Breast epithelium (tissue), 4 donors: Measurements from ENCODE around the gene SAMD9L. TPM values are rescaled to one million over a fixed set of nuclear protein-coding genes. Genes with fewer than 3 reads are reported as not detected.
A peak's percentile ranks its signal among the peaks of the same experiment; 100 is the strongest.

Experiments used
- DNase-seq, 2 donors: peaks; one replicate each; pipeline ENCODE4 v3.0.0-alpha.2; 2019; ENCODE audit warnings: low spot score in 2 of 2
- H3K27ac ChIP-seq, 2 donors: fragments of 200-600 bp; sonication (generic) in 1 of 2; one replicate each; pipeline ENCODE4 v1.5.1; 2016 to 2019; ENCODE audit warnings: mild to moderate bottlenecking in 1 of 2
- H3K27me3 ChIP-seq, 2 donors: fragments of 200-600 bp; sonication (generic) in 1 of 2; one replicate each; pipeline versions ENCODE4 v1.5.1 to v1.6.0; 2017 to 2019; ENCODE audit warnings: control low read depth in 1 of 2, mild to moderate bottlenecking in 1 of 2
- H3K36me3 ChIP-seq: fragments of 200-600 bp; one replicate; pipeline ENCODE4 v1.5.1; 2019
- H3K4me1 ChIP-seq, 2 donors: fragments of 200-600 bp; sonication (generic); one replicate each; pipeline ENCODE4 v1.5.1; 2016 to 2019; ENCODE audit warnings: control low read depth in 1 of 2
- H3K4me3 ChIP-seq, 3 donors: fragments of 200-600 bp; sonication (generic); 1 replicate in 2 of 3; 2 replicates in 1 of 3; pipeline ENCODE4 v1.5.1; 2016 to 2019; ENCODE audit warnings: mild to moderate bottlenecking in 3 of 3, moderate library complexity in 2 of 3
- H3K9me3 ChIP-seq, 2 donors: fragments of 200-600 bp; sonication (generic) in 1 of 2; one replicate each; pipeline ENCODE4 v1.5.1; 2016 to 2019; ENCODE audit warnings: control low read depth in 1 of 2
- CTCF ChIP-seq, 3 donors: fragments of 450-650 bp; IDR thresholded peaks; one replicate each; pipeline ENCODE4 v1.5.1; 2016 to 2017; ENCODE audit warnings: antibody characterized with exemption in 3 of 3, mild to moderate bottlenecking in 3 of 3, moderate library complexity in 3 of 3
- POLR2A ChIP-seq: fragments of 450-650 bp; IDR thresholded peaks from one replicate; pipeline ENCODE4 v1.6.1; 2016; ENCODE audit warnings: antibody characterized with exemption, mild to moderate bottlenecking, moderate library complexity
- POLR2AphosphoS5 ChIP-seq, 3 donors: sonication (generic); formaldehyde crosslinking; IDR thresholded peaks; one replicate each; pipeline ENCODE4 v1.6.1; 2017; ENCODE audit warnings: antibody characterized with exemption in 3 of 3
- intact Hi-C: fragments of 100-400 bp; cut with DNase I; formaldehyde crosslinking; loops from one replicate; pipeline ENCODE4 v1.15.1; 2023; ENCODE audit warnings: low total_unique reads
- total RNA-seq, 3 donors: library from RNA; depleted of rRNA; stranded (reverse); fragments of >200 nt; gene quantifications; one replicate each; pipeline ENCODE4 v1.1.0, GENCODE V29; 2016

Gene SAMD9L
- total RNA-seq, 3 donors from 2014 or later = 7.5 to 10.5 (median 8.6) TPM

- TF ChIP-seq POLR2A (no peak), CTCF (IDR thresholded peaks at IDR 0.05) (no peak), POLR2AphosphoS5 (IDR thresholded peaks at IDR 0.05) (no peak)
- H3K27ac ChIP-seq = no peak overlapping the region
- intact Hi-C loops = no loop called here
- H3K9me3 ChIP-seq = no peaks in the 10 kb centered on the region
- no peaks in the 10 kb centered on the region for H3K4me1 ChIP-seq
- H3K36me3 ChIP-seq = no peaks in the 10 kb centered on the region
- H3K4me3 ChIP-seq = no peak overlapping the region
- no peaks in the 10 kb centered on the region for H3K27me3 ChIP-seq
- no peak for DNase-seq
Observed at GRCh38 chr7:93119191-93119905, 28.8 kb downstream of the SAMD9L start.

GRCh38 chr7:93117852-93118530 lies 30.2 kb downstream of the SAMD9L start, which contains the start of gene SAMD9:
Gene SAMD9 (minus strand): TSS chr7:93117979. CDS start chr7:93106097, 11,882 bp downstream.
- intact Hi-C loops = no loop called here
- Histone ChIP-seq H3K27ac (peak within 1 kb of the TSS; percentile 62 to 77), H3K4me1 (no peaks in the 10 kb centered on the region), H3K4me3 (peak within 1 kb of the TSS; percentile 40 to 66 (median 45)), H3K9me3 (peaks cover 0 to 3% of the 10 kb centered on the region in 2 donors), H3K27me3 (no peaks in the 10 kb centered on the region), H3K36me3 (no peaks in the 10 kb centered on the region)
- peak in 1 of 2 donors; percentile 35 for DNase-seq
- no peak for TF ChIP-seq POLR2AphosphoS5 (IDR thresholded peaks at IDR 0.05)
- no peak for TF ChIP-seq POLR2A
- TF ChIP-seq CTCF (IDR thresholded peaks at IDR 0.05) = no peak

- no peaks in the 10 kb centered on the region for H3K27me3 ChIP-seq
- H3K36me3 ChIP-seq = no peaks in the 10 kb centered on the region
- no peak for DNase-seq
- peaks cover 2 to 3% of the 10 kb centered on the region in 2 donors for H3K9me3 ChIP-seq
- TF ChIP-seq POLR2A (no peak), CTCF (IDR thresholded peaks at IDR 0.05) (no peak), POLR2AphosphoS5 (IDR thresholded peaks at IDR 0.05) (no peak)
- intact Hi-C loops = no loop called here
- H3K27ac ChIP-seq = peak overlapping the region in 1 of 2 donors; percentile 62
- peak overlapping the region; percentile 40 to 66 (median 45) for H3K4me3 ChIP-seq
- H3K4me1 ChIP-seq = no peaks in the 10 kb centered on the region
Observed at GRCh38 chr7:93117327-93117726, 30.9 kb downstream of the SAMD9L start.

GRCh38 chr7:93115796-93116195 lies 32.4 kb downstream of the SAMD9L start:
- Histone ChIP-seq H3K4me3 (peak overlapping the region in 1 of 3 donors; percentile 66), H3K27ac (no peak overlapping the region)

More at GRCh38 chr7:93115796-93116195, 32.4 kb downstream of the SAMD9L start:
- intact Hi-C loops = no loop called here
- no peak for TF ChIP-seq CTCF (IDR thresholded peaks at IDR 0.05)
- TF ChIP-seq POLR2A = no peak
- TF ChIP-seq POLR2AphosphoS5 (IDR thresholded peaks at IDR 0.05) = no peak
- Histone ChIP-seq H3K27me3 (no peaks in the 10 kb centered on the region), H3K4me1 (no peaks in the 10 kb centered on the region), H3K36me3 (no peaks in the 10 kb centered on the region), H3K9me3 (peaks cover 3 to 5% of the 10 kb centered on the region in 2 donors)
- no peak for DNase-seq
